ENCODE results near the gene SS18L1.
"Not testable (repeated sequence)": the region's sequence is repeated elsewhere in the genome, so short reads cannot be mapped to it uniquely, and the experiment has no call there.

The SS18L1 gene

GRCh38 chr20:62142252-62143080, 1.1 kb upstream of the SS18L1 start:
- in situ Hi-C loops (cut with MboI; ENCODE audit: low pct_unique_long_range_greater_than_20kb, low sequenced_read_pairs, unreplicated experiment): loop anchor here (10.0 kb wide), 1 partner anchor 118 kb away; no protein-coding TSS in a partner anchor
- no peak for TF ChIP-seq CTCF (IDR thresholded peaks at IDR 0.05; ENCODE audit: extremely low read depth, insufficient read depth, missing control alignments)
- no peak for DNase-seq (ENCODE audit: low spot score)

GRCh38 chr20:62143957-62144825, 622 bp downstream of the SS18L1 start:
- in situ Hi-C loops (cut with MboI; ENCODE audit: low pct_unique_long_range_greater_than_20kb, low sequenced_read_pairs, unreplicated experiment): loop anchor here (10.0 kb wide), 1 partner anchor 119 kb away; no protein-coding TSS in a partner anchor
- no peak for TF ChIP-seq CTCF (IDR thresholded peaks at IDR 0.05; ENCODE audit: extremely low read depth, insufficient read depth, missing control alignments)
- peak; percentile 80 for DNase-seq (ENCODE audit: low spot score)

- in situ Hi-C loops (cut with MboI; ENCODE audit: low pct_unique_long_range_greater_than_20kb, low sequenced_read_pairs, unreplicated experiment): loop anchor here (10.0 kb wide), 1 partner anchor 121 kb away; no protein-coding TSS in a partner anchor
- TF ChIP-seq CTCF (IDR thresholded peaks at IDR 0.05; ENCODE audit: extremely low read depth, insufficient read depth, missing control alignments): no peak
- DNase-seq (ENCODE audit: low spot score): no peak
Measured at GRCh38 chr20:62145688-62146018, 2.1 kb downstream of the SS18L1 start.

- no peak for TF ChIP-seq CTCF (IDR thresholded peaks at IDR 0.05; ENCODE audit: extremely low read depth, insufficient read depth, missing control alignments)
- in situ Hi-C loops (cut with MboI; ENCODE audit: low pct_unique_long_range_greater_than_20kb, low sequenced_read_pairs, unreplicated experiment): loop anchor here (10.0 kb wide), 1 partner anchor 121 kb away; no protein-coding TSS in a partner anchor
- DNase-seq (ENCODE audit: low spot score): no peak
Measured at GRCh38 chr20:62146019-62146755, 2.6 kb downstream of the SS18L1 start.

- no peak for DNase-seq (ENCODE audit: low spot score)
- in situ Hi-C loops (cut with MboI; ENCODE audit: low pct_unique_long_range_greater_than_20kb, low sequenced_read_pairs, unreplicated experiment): loop anchor here (10.0 kb wide), 1 partner anchor 122 kb away; no protein-coding TSS in a partner anchor
- TF ChIP-seq CTCF (IDR thresholded peaks at IDR 0.05; ENCODE audit: extremely low read depth, insufficient read depth, missing control alignments): no peak
Measured at GRCh38 chr20:62147125-62147524, 3.6 kb downstream of the SS18L1 start.

- DNase-seq (ENCODE audit: low spot score): no peak
- TF ChIP-seq CTCF (IDR thresholded peaks at IDR 0.05; ENCODE audit: extremely low read depth, insufficient read depth, missing control alignments): no peak
- in situ Hi-C loops (cut with MboI; ENCODE audit: low pct_unique_long_range_greater_than_20kb, low sequenced_read_pairs, unreplicated experiment): loop anchor here (10.0 kb wide), 1 partner anchor 123 kb away; no protein-coding TSS in a partner anchor
Measured at GRCh38 chr20:62147528-62147927, 4.0 kb downstream of the SS18L1 start.

GRCh38 chr20:62148383-62148782, 4.8 kb downstream of the SS18L1 start:
- not testable (repeated sequence) for DNase-seq (ENCODE audit: low spot score)
- in situ Hi-C loops (cut with MboI; ENCODE audit: low pct_unique_long_range_greater_than_20kb, low sequenced_read_pairs, unreplicated experiment): loop anchor here (10.0 kb wide), 1 partner anchor 124 kb away; no protein-coding TSS in a partner anchor

All from GM13977 (cell line).